ENCODE measurements around the gene PRPH. TPM values are rescaled to one million over a fixed set of nuclear protein-coding genes. Genes with fewer than 3 reads are reported as not detected.

The PRPH gene
- total RNA-seq, 3 donors from 2014 or later (not counting 1 experiment from before 2014, with no cell fraction given), result not detected

DNA sequence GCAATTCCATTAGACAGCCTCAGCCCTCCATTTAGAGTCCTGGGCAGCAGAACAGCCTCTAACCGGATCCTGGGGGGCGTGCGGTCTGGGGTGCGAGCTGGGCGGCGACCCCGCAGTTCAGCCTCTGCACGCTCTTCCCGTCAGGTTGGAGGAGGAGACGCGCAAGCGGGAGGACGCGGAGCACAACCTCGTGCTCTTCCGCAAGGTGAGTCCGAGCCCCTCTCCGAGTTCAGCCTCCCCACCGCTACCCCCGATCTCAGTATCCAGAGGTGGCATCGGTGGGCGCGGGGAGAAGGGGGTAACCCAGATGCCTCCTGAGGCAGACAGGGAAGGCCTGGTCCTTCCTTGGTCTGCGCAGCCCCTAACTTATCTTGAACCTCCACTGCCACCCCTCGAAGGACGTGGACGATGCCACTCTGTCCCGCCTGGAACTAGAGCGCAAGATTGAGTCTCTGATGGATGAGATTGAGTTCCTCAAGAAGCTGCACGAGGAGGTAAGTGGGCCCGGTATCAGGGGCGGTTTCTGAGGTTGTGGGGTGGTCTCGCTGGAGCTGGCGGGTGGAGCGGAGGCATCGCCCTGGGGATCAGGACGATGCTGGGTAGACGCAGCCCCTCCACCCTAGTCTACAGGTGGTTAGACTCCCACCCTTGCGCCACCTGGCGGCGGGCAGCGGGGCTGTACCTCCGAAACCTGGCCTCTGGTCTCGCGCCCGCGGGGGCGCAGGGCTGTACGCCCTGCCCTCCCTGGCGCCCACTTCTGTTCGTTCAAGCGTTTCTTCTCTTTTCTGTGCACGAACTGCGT lies 1.3 kb downstream of the PRPH start:
- Mint-ChIP-seq H3K9me3 (no peaks in the 10 kb centered on the region), H3K27me3 (ENCODE audit: low read depth in 2 of 2) (peaks cover 30 to 55% of the 10 kb centered on the region in 2 donors), H3K27ac (no peak overlapping the region), H3K4me1 (peaks cover 0 to 7% of the 10 kb centered on the region in 2 donors), H3K36me3 (no peaks in the 10 kb centered on the region), H3K4me3 (no peak overlapping the region)
- TF ChIP-seq CTCF (IDR thresholded peaks at IDR 0.05), result peak; percentile 45
- DNase-seq (peak in 1 of 2 donors; percentile 81), ATAC-seq (peak; percentile 48 to 79 (median 65))
- intact Hi-C loops (cut with micrococcal nuclease), result no loop called here
- Histone ChIP-seq H3K36me3 (ENCODE audit: control insufficient read depth, insufficient read depth, low read length) (no peaks in the 10 kb centered on the region), H3K4me3 (ENCODE audit: low read length) (no peak overlapping the region), H3K27me3 (ENCODE audit: control insufficient read depth, insufficient read depth, low read length) (peaks cover 43% of the 10 kb centered on the region), H3K9me3 (ENCODE audit: control insufficient read depth, insufficient read depth, low read length) (no peaks in the 10 kb centered on the region), H3K4me1 (ENCODE audit: control insufficient read depth, insufficient read depth, low read length) (peaks cover 18% of the 10 kb centered on the region), H3K27ac (ENCODE audit: low read length) (no peak overlapping the region)
- WGBS (ENCODE audit: insufficient coverage), result 23% methylated on average over 53 of the region's 54 CpGs

- Histone ChIP-seq H3K4me1 (ENCODE audit: control insufficient read depth, insufficient read depth, low read length) (peaks cover 18% of the 10 kb centered on the region), H3K4me3 (ENCODE audit: low read length) (no peak overlapping the region), H3K27me3 (ENCODE audit: control insufficient read depth, insufficient read depth, low read length) (peaks cover 47% of the 10 kb centered on the region), H3K36me3 (ENCODE audit: control insufficient read depth, insufficient read depth, low read length) (no peaks in the 10 kb centered on the region), H3K9me3 (ENCODE audit: control insufficient read depth, insufficient read depth, low read length) (no peaks in the 10 kb centered on the region), H3K27ac (ENCODE audit: low read length) (no peak overlapping the region)
- no peak for TF ChIP-seq CTCF (IDR thresholded peaks at IDR 0.05)
- peak overlapping the region; percentile 31 for H3K4me3 Mint-ChIP-seq
- DNase-seq (peak in 1 of 2 donors; percentile 58), ATAC-seq (peak in 2 of 3 donors; percentile 15 to 58)
- H3K36me3 Mint-ChIP-seq, result no peaks in the 10 kb centered on the region
- no peaks in the 10 kb centered on the region for H3K9me3 Mint-ChIP-seq
- H3K27ac Mint-ChIP-seq, result no peak overlapping the region
- 5% methylated on average over 75 of the region's 77 CpGs for WGBS (ENCODE audit: insufficient coverage)
- intact Hi-C loops (cut with micrococcal nuclease), result no loop called here
- peaks cover 0 to 12% of the 10 kb centered on the region in 2 donors for H3K4me1 Mint-ChIP-seq
- peaks cover 30 to 54% of the 10 kb centered on the region in 2 donors for H3K27me3 Mint-ChIP-seq (ENCODE audit: low read depth in 2 of 2)
Measured at GRCh38 chr12:49296836-49297694, 2.1 kb downstream of the PRPH start.

- ATAC-seq (no peak), DNase-seq (no peak)
- intact Hi-C loops (cut with micrococcal nuclease), result no loop called here
- peaks cover 18% of the 10 kb centered on the region for H3K4me1 ChIP-seq (ENCODE audit: control insufficient read depth, insufficient read depth, low read length)
- H3K27ac ChIP-seq (ENCODE audit: low read length), result no peak overlapping the region
- no peaks in the 10 kb centered on the region for H3K36me3 ChIP-seq (ENCODE audit: control insufficient read depth, insufficient read depth, low read length)
- no peak overlapping the region for H3K4me3 ChIP-seq (ENCODE audit: low read length)
- no peak for TF ChIP-seq CTCF (IDR thresholded peaks at IDR 0.05)
- Mint-ChIP-seq H3K27me3 (ENCODE audit: low read depth in 2 of 2) (peaks cover 31 to 54% of the 10 kb centered on the region in 2 donors), H3K36me3 (no peaks in the 10 kb centered on the region), H3K4me1 (peaks cover 0 to 12% of the 10 kb centered on the region in 2 donors), H3K4me3 (no peak overlapping the region), H3K9me3 (no peaks in the 10 kb centered on the region), H3K27ac (no peak overlapping the region)
- 23% methylated on average over 8 of the region's 8 CpGs for WGBS (ENCODE audit: insufficient coverage)
- H3K27me3 ChIP-seq (ENCODE audit: control insufficient read depth, insufficient read depth, low read length), result peaks cover 47% of the 10 kb centered on the region
- no peaks in the 10 kb centered on the region for H3K9me3 ChIP-seq (ENCODE audit: control insufficient read depth, insufficient read depth, low read length)
Measured at GRCh38 chr12:49297695-49298060, 2.7 kb downstream of the PRPH start.
